ENCODE measurements around the gene ERFE. TPM values are rescaled to one million over a fixed set of nuclear protein-coding genes. Genes with fewer than 3 reads are reported as not detected.

ERFE gene
- total RNA-seq, 1 experiment from 2014 or later, result 4.5 TPM

GRCh38 chr2:238168196-238169047 lies 9.7 kb downstream of the ERFE start:
- Mint-ChIP-seq H3K4me1 (no peaks in the 10 kb centered on the region), H3K27me3 (ENCODE audit: low read depth) (peaks cover 19% of the 10 kb centered on the region), H3K9me3 (no peaks in the 10 kb centered on the region), H3K27ac (no peak overlapping the region), H3K4me3 (no peak overlapping the region), H3K36me3 (peaks cover 32% of the 10 kb centered on the region)
- DNase-seq (ENCODE audit: low spot score) (no peak), ATAC-seq (no peak)
- TF ChIP-seq ZNF423 (CRISPR knock-in tag; IDR thresholded peaks at IDR 0.05), result no peak
- no peak for TF ChIP-seq SMAD3 (CRISPR knock-in tag; IDR thresholded peaks at IDR 0.05; ENCODE audit: borderline replicate concordance)
- TF ChIP-seq ZBTB21 (CRISPR knock-in tag; IDR thresholded peaks at IDR 0.05; ENCODE audit: borderline replicate concordance), result no peak
- no peak for TF ChIP-seq ESRRA (CRISPR knock-in tag; IDR thresholded peaks at IDR 0.05; ENCODE audit: borderline replicate concordance)
- TF ChIP-seq ETV6 (CRISPR knock-in tag; IDR thresholded peaks at IDR 0.05), result no peak
- no peak for TF ChIP-seq NFYB (CRISPR knock-in tag; conservative IDR thresholded peaks at IDR 0.05; ENCODE audit: low read depth)
- no peak for TF ChIP-seq PRRX2 (CRISPR knock-in tag; IDR thresholded peaks at IDR 0.05)
- TF ChIP-seq, protein P1, sequence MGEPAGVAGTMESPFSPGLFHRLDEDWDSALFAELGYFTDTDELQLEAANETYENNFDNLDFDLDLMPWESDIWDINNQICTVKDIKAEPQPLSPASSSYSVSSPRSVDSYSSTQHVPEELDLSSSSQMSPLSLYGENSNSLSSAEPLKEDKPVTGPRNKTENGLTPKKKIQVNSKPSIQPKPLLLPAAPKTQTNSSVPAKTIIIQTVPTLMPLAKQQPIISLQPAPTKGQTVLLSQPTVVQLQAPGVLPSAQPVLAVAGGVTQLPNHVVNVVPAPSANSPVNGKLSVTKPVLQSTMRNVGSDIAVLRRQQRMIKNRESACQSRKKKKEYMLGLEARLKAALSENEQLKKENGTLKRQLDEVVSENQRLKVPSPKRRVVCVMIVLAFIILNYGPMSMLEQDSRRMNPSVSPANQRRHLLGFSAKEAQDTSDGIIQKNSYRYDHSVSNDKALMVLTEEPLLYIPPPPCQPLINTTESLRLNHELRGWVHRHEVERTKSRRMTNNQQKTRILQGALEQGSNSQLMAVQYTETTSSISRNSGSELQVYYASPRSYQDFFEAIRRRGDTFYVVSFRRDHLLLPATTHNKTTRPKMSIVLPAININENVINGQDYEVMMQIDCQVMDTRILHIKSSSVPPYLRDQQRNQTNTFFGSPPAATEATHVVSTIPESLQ (CRISPR knock-in tag; IDR thresholded peaks at IDR 0.05), result no peak
- no peak for TF ChIP-seq RORB (CRISPR knock-in tag; IDR thresholded peaks at IDR 0.05)
- no peak for TF ChIP-seq OVOL2 (CRISPR knock-in tag; IDR thresholded peaks at IDR 0.05; ENCODE audit: borderline replicate concordance)
- no peak for TF ChIP-seq FOXK1 (CRISPR knock-in tag; IDR thresholded peaks at IDR 0.05)
- POLR2A ChIA-PET, result no interaction called here
- CTCF ChIA-PET, result no interaction called here

DNA sequence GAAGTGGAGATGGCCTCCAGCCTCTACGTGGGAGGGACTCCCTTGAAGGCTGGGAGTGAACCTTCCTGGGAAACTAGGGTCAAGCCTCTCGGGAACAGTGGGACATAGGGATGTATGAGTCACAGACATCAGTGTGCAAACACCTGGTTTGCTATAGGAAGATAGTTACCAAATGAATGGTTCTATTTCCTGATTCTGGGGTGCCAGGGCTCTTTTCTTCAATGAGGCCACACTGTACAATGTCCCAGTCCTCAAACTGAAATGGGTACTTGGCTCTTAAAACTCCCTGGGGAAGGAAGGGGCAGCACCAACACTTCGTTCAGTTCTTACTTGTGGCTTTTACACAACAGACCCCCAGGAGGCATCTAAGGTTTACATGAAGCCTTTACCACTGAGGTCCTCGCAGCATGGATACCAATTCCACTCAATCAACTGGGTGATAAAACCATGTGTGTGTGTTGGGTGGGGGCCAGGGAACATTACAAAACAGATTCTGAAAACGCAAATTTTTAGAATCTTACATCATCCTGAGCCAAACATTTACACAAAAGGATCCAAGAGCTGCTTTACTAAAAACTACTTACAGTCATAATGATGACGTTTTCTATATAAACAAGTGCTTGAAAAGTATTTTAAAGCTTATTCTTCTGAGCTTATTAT lies 10.4 kb downstream of the ERFE start:
- Mint-ChIP-seq H3K9me3 (no peaks in the 10 kb centered on the region), H3K27ac (no peak overlapping the region), H3K36me3 (peaks cover 39% of the 10 kb centered on the region), H3K4me3 (no peak overlapping the region), H3K4me1 (no peaks in the 10 kb centered on the region), H3K27me3 (ENCODE audit: low read depth) (peaks cover 18% of the 10 kb centered on the region)
- DNase-seq (ENCODE audit: low spot score) (no peak), ATAC-seq (no peak)
- CTCF ChIA-PET, result no interaction called here
- POLR2A ChIA-PET, result no interaction called here
- TF ChIP-seq TEAD4 (CRISPR knock-in tag; IDR thresholded peaks at IDR 0.05), result no peak
- no peak for TF ChIP-seq ZBTB21 (CRISPR knock-in tag; IDR thresholded peaks at IDR 0.05; ENCODE audit: borderline replicate concordance)
- TF ChIP-seq GABPB1 (CRISPR knock-in tag; IDR thresholded peaks at IDR 0.05), result peak; percentile 48
- TF ChIP-seq, protein P2, sequence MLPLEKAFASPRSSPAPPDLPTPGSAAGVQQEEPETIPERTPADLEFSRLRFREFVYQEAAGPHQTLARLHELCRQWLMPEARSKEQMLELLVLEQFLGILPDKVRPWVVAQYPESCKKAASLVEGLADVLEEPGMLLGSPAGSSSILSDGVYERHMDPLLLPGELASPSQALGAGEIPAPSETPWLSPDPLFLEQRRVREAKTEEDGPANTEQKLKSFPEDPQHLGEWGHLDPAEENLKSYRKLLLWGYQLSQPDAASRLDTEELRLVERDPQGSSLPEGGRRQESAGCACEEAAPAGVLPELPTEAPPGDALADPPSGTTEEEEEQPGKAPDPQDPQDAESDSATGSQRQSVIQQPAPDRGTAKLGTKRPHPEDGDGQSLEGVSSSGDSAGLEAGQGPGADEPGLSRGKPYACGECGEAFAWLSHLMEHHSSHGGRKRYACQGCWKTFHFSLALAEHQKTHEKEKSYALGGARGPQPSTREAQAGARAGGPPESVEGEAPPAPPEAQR (CRISPR knock-in tag; IDR thresholded peaks at IDR 0.05), result no peak
- TF ChIP-seq SMAD3 (CRISPR knock-in tag; IDR thresholded peaks at IDR 0.05; ENCODE audit: borderline replicate concordance), result no peak
- TF ChIP-seq, protein P3, sequence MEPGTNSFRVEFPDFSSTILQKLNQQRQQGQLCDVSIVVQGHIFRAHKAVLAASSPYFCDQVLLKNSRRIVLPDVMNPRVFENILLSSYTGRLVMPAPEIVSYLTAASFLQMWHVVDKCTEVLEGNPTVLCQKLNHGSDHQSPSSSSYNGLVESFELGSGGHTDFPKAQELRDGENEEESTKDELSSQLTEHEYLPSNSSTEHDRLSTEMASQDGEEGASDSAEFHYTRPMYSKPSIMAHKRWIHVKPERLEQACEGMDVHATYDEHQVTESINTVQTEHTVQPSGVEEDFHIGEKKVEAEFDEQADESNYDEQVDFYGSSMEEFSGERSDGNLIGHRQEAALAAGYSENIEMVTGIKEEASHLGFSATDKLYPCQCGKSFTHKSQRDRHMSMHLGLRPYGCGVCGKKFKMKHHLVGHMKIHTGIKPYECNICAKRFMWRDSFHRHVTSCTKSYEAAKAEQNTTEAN (CRISPR knock-in tag; IDR thresholded peaks at IDR 0.05), result no peak
- no peak for TF ChIP-seq NR2C2 (CRISPR knock-in tag; IDR thresholded peaks at IDR 0.05)
- no peak for TF ChIP-seq ZNF138 (CRISPR knock-in tag; conservative IDR thresholded peaks at IDR 0.05)
- no peak for TF ChIP-seq MAX (CRISPR knock-in tag; IDR thresholded peaks at IDR 0.05)

Data from WTC11 (cell line).